LHCN-M2 (cell line): ENCODE measurements around the gene MNT. TPM values are rescaled to one million over a fixed set of nuclear protein-coding genes. Genes with fewer than 3 reads are reported as not detected.

Experiments used
- total RNA-seq: library from RNA; depleted of rRNA; stranded (reverse); fragments of >200 nt; gene quantifications from 2 replicates; pipeline ENCODE4 v1.2.3, GENCODE V29; 2014; rRNA removed

The MNT gene
- total RNA-seq, 1 experiment from 2014 or later = 6.8 TPM

Other genes with a start within 250 kb of the MNT start
- 23.5 and 35.5 TPM in 2 replicates for gene SMG6, start 97.3 kb downstream of the MNT start, total RNA-seq
- gene SRR, start 97.1 kb downstream of the MNT start, total RNA-seq = 64.4 and 65.5 TPM in 2 replicates
- gene TSR1, start 64.6 kb downstream of the MNT start, total RNA-seq = 63.9 and 80.5 TPM in 2 replicates
- gene SGSM2, start 63.6 kb downstream of the MNT start, total RNA-seq = 33.0 and 36.1 TPM in 2 replicates
- 17.8 and 22.4 TPM in 2 replicates for gene METTL16, start 110.8 kb upstream of the MNT start, total RNA-seq
- gene PAFAH1B1, start 192.6 kb upstream of the MNT start, total RNA-seq = 59.1 and 89.2 TPM in 2 replicates